ENCODE measurements around the gene FNBP1L. TPM values are rescaled to one million over a fixed set of nuclear protein-coding genes. Genes with fewer than 3 reads are reported as not detected.

FNBP1L gene
- total RNA-seq, 1 donor from 2014 or later: 251 TPM

GRCh38 chr1:93597709-93598108, 149.8 kb downstream of the FNBP1L start:
- Mint-ChIP-seq H3K27me3 (ENCODE audit: unreplicated experiment) (peaks cover 5% of the 10 kb centered on the region), H3K4me1 (ENCODE audit: low read depth, unreplicated experiment) (peaks cover 53% of the 10 kb centered on the region), H3K36me3 (ENCODE audit: unreplicated experiment) (peaks cover 10% of the 10 kb centered on the region), H3K9me3 (ENCODE audit: unreplicated experiment) (peaks cover 25% of the 10 kb centered on the region), H3K4me3 (ENCODE audit: unreplicated experiment) (peak overlapping the region; percentile 30), H3K27ac (ENCODE audit: unreplicated experiment) (peak overlapping the region; percentile 81)
- DNase-seq: no peak
- TF ChIP-seq CTCF (IDR thresholded peaks at IDR 0.05; ENCODE audit: partially characterized antibody, unreplicated experiment): no peak

GRCh38 chr1:93598396-93598795, 150.5 kb downstream of the FNBP1L start:
- H3K4me3 Mint-ChIP-seq (ENCODE audit: unreplicated experiment): peak overlapping the region; percentile 52
- H3K27me3 Mint-ChIP-seq (ENCODE audit: unreplicated experiment): peaks cover 9% of the 10 kb centered on the region
- no peak for DNase-seq
- H3K36me3 Mint-ChIP-seq (ENCODE audit: unreplicated experiment): peaks cover 10% of the 10 kb centered on the region
- peaks cover 55% of the 10 kb centered on the region for H3K4me1 Mint-ChIP-seq (ENCODE audit: low read depth, unreplicated experiment)
- TF ChIP-seq CTCF (IDR thresholded peaks at IDR 0.05; ENCODE audit: partially characterized antibody, unreplicated experiment): no peak
- peak overlapping the region; percentile 92 for H3K27ac Mint-ChIP-seq (ENCODE audit: unreplicated experiment)
- peaks cover 29% of the 10 kb centered on the region for H3K9me3 Mint-ChIP-seq (ENCODE audit: unreplicated experiment)

GRCh38 chr1:93598861-93599439, 151.0 kb downstream of the FNBP1L start:
- peaks cover 32% of the 10 kb centered on the region for H3K9me3 Mint-ChIP-seq (ENCODE audit: unreplicated experiment)
- no peak for DNase-seq
- peaks cover 11% of the 10 kb centered on the region for H3K27me3 Mint-ChIP-seq (ENCODE audit: unreplicated experiment)
- peak overlapping the region; percentile 92 for H3K27ac Mint-ChIP-seq (ENCODE audit: unreplicated experiment)
- no peak overlapping the region for H3K4me3 Mint-ChIP-seq (ENCODE audit: unreplicated experiment)
- peaks cover 10% of the 10 kb centered on the region for H3K36me3 Mint-ChIP-seq (ENCODE audit: unreplicated experiment)
- peaks cover 58% of the 10 kb centered on the region for H3K4me1 Mint-ChIP-seq (ENCODE audit: low read depth, unreplicated experiment)
- no peak for TF ChIP-seq CTCF (IDR thresholded peaks at IDR 0.05; ENCODE audit: partially characterized antibody, unreplicated experiment)

GRCh38 chr1:93599479-93599878, 151.6 kb downstream of the FNBP1L start:
- Mint-ChIP-seq H3K27me3 (ENCODE audit: unreplicated experiment) (peaks cover 11% of the 10 kb centered on the region), H3K4me3 (ENCODE audit: unreplicated experiment) (no peak overlapping the region), H3K4me1 (ENCODE audit: low read depth, unreplicated experiment) (peaks cover 58% of the 10 kb centered on the region), H3K9me3 (ENCODE audit: unreplicated experiment) (peaks cover 32% of the 10 kb centered on the region), H3K27ac (ENCODE audit: unreplicated experiment) (peak overlapping the region; percentile 7), H3K36me3 (ENCODE audit: unreplicated experiment) (peaks cover 10% of the 10 kb centered on the region)
- no peak for TF ChIP-seq CTCF (IDR thresholded peaks at IDR 0.05; ENCODE audit: partially characterized antibody, unreplicated experiment)
- DNase-seq: no peak

- H3K27me3 Mint-ChIP-seq (ENCODE audit: unreplicated experiment): peaks cover 11% of the 10 kb centered on the region
- H3K9me3 Mint-ChIP-seq (ENCODE audit: unreplicated experiment): peaks cover 30% of the 10 kb centered on the region
- H3K4me3 Mint-ChIP-seq (ENCODE audit: unreplicated experiment): no peak overlapping the region
- peak overlapping the region; percentile 20 for H3K27ac Mint-ChIP-seq (ENCODE audit: unreplicated experiment)
- no peak for TF ChIP-seq CTCF (IDR thresholded peaks at IDR 0.05; ENCODE audit: partially characterized antibody, unreplicated experiment)
- peaks cover 59% of the 10 kb centered on the region for H3K4me1 Mint-ChIP-seq (ENCODE audit: low read depth, unreplicated experiment)
- DNase-seq: no peak
- peaks cover 10% of the 10 kb centered on the region for H3K36me3 Mint-ChIP-seq (ENCODE audit: unreplicated experiment)
Observed at GRCh38 chr1:93600663-93601062, 152.7 kb downstream of the FNBP1L start.

All from glutamatergic neuron (in vitro differentiated cells).